ENCODE measurements around the gene UVSSA. TPM values are rescaled to one million over a fixed set of nuclear protein-coding genes. Genes with fewer than 3 reads are reported as not detected.

Gene UVSSA
- total RNA-seq, 1 donor from 2014 or later, result 5.9 TPM

DNA sequence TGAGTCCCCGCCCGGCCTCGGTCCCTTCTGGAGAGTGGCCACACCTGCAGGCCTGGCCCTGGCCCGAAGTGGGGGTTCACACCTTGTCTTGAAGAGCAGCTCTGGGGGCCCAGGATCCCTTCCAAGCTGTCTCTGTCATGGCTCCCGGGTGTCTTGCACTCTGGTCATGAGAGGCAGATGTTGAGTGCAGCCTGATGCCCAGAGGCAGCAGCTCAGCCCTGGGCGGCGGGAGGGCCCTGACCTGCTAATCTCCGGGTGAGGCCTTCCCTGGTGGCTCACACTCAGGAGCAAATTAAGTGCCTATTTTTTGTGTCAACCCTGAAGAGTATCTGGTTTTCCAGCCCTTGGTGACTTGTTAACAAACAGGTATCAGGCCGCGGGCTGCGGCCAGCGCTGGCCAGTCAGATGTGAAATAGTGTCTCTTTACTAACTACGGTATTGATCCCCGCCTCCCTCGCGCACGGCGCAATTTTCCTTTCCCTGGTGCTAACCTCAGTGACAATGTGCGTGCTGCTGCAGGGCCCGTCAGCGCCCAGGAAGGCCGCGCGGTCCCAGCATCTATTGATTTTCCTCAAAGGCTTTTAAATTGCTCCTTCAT is 35.0 kb downstream of the UVSSA start:
- intact Hi-C loops (cut with micrococcal nuclease), result no loop called here
- Histone ChIP-seq H3K9me3 (replicated peaks) (no peaks in the 10 kb centered on the region), H3K36me3 (peaks cover 42% of the 10 kb centered on the region), H3K4me1 (no peaks in the 10 kb centered on the region), H3K27me3 (ENCODE audit: low read depth) (no peaks in the 10 kb centered on the region), H3K4me3 (no peak overlapping the region), H3K27ac (replicated peaks) (no peak overlapping the region)
- TF ChIP-seq, protein P1, sequence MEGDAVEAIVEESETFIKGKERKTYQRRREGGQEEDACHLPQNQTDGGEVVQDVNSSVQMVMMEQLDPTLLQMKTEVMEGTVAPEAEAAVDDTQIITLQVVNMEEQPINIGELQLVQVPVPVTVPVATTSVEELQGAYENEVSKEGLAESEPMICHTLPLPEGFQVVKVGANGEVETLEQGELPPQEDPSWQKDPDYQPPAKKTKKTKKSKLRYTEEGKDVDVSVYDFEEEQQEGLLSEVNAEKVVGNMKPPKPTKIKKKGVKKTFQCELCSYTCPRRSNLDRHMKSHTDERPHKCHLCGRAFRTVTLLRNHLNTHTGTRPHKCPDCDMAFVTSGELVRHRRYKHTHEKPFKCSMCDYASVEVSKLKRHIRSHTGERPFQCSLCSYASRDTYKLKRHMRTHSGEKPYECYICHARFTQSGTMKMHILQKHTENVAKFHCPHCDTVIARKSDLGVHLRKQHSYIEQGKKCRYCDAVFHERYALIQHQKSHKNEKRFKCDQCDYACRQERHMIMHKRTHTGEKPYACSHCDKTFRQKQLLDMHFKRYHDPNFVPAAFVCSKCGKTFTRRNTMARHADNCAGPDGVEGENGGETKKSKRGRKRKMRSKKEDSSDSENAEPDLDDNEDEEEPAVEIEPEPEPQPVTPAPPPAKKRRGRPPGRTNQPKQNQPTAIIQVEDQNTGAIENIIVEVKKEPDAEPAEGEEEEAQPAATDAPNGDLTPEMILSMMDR (IDR thresholded peaks at IDR 0.05; ENCODE audit: borderline replicate concordance), result no peak
- peak; percentile 9 for DNase-seq

DNA sequence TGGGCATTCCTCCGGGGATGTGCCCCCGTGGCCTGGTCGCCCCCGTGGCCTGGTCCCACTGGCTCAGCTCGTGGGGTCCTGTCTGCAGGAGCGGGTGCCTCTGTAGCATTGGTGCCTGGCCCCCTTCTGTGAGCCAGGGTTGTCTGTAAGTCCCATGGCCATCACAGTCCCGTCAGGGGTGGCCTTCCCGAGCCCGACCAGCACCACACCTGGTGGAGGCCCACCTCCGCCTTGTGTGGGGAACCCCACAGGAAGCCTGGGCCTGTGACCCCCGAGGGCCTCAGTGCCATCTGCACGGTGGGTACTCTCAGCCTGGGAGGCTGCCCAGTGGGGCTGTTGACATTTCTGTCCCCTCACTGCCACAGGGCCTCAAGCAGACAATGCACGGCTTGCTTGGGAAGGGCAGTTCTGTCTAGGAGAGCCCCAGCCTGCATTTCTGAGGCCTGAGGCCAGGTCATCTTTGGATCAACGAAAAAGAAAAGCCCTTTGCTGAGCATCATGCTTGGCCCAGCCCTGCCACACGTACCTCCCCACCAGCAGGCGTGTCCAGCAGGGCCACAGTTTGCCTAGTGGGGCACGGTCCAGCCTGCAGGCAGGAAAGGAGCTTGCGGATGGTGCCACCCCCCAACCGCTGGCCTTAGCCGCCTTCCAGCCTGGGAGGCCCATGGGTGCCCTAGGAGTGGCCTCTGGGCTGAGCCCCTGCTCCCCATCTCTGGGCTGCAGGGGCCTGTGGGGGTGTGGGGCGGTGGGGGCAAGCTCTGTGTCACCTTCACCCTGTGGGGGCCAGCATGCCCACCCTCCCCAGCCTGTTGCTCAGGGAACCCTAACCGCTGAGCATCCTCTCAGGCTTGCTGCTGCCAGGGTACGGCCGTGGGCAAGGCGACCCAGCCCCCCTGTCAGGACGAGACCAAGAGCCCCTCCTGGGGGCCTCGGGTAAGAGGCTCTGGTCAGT is 36.0 kb downstream of the UVSSA start:
- Histone ChIP-seq H3K27me3 (ENCODE audit: low read depth) (no peaks in the 10 kb centered on the region), H3K27ac (replicated peaks) (no peak overlapping the region), H3K9me3 (replicated peaks) (peaks cover 3% of the 10 kb centered on the region), H3K4me1 (no peaks in the 10 kb centered on the region), H3K36me3 (peaks cover 51% of the 10 kb centered on the region), H3K4me3 (no peak overlapping the region)
- TF ChIP-seq, protein P1 (IDR thresholded peaks at IDR 0.05; ENCODE audit: borderline replicate concordance), result no peak
- DNase-seq, result peak; percentile 8
- intact Hi-C loops (cut with micrococcal nuclease), result no loop called here

DNA sequence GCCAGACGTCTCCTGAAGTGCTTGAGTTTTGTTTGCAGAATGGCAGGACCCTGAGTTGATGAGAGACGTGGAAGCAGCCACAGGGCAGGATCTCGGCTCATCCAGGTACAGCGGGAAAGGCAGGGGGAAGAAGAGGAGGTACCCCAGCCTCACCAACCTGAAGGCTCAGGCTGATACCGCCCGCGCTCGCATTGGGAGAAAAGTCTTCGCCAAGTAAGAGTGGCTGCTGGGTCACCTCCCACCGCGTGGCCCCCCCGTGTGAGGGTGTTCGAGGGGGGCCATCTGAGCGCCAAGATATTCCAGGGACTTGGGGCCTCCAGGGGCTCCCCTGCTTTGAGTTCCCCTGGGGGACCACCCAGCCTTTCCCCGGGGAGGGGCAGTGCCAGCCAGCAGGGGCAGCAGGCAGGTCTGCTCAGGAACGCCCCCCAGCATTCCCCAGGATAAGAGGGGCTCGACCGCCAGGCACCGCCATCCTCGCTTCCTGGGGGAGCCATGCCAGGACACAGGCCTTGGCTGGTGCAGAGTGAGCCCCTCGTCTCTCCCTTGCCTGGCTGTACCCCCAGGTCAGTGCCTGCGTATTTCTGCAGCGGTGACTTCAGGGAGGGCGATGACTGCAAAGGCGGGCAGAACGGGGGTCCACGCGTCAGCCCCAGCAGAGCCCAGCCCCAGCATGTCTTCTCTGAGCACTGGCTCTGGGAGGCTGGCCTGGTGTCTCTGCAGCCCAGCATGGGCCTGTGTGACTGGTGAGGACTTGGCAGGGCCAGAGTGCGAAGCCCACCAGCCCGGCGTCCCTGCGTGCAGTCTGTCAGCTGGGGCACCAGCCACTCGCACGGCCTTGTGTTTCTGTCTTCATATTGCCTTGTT is 37.0 kb downstream of the UVSSA start:
- Histone ChIP-seq H3K36me3 (peaks cover 60% of the 10 kb centered on the region), H3K27me3 (ENCODE audit: low read depth) (no peaks in the 10 kb centered on the region), H3K27ac (replicated peaks) (no peak overlapping the region), H3K9me3 (replicated peaks) (peaks cover 12% of the 10 kb centered on the region), H3K4me1 (no peaks in the 10 kb centered on the region), H3K4me3 (no peak overlapping the region)
- DNase-seq, result peak; percentile 7
- intact Hi-C loops (cut with micrococcal nuclease), result no loop called here
- TF ChIP-seq, protein P1 (IDR thresholded peaks at IDR 0.05; ENCODE audit: borderline replicate concordance), result no peak

DNA sequence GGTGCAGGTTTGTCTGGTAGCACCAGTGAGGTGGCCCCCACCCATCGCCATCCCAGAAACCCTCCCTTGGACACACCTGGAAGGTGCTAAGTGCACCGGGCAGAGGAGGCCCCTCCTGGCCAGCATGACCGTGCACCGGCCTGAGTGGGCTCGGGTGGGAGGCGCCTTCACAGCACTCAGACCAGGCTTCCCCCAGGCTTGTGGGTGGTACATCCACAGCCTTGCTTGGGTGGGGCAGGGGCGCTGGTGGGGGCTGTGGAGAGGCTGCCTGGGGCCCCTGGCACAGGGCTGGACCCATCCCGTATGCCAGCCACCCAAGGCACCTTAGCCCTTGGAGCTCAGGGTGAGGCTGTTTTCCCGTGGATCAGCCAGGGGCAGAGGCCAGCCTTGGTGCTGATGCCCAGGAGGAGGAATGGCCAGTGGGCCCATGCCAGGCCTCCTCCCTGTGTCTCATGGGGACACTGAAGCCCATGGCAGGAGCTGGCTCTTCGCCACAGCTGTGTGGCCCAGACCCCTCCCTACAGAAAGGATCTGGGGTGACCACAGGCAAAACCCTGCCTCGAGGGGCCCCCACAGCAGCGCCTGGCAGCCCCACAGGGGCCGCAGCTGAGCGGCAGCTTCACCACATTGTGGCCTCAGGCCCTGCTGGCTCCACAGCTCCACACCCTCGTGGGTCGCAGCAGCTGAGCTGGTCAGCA is 37.8 kb downstream of the UVSSA start:
- peaks cover 19% of the 10 kb centered on the region for H3K9me3 ChIP-seq (replicated peaks)
- H3K36me3 ChIP-seq, result peaks cover 67% of the 10 kb centered on the region
- no peaks in the 10 kb centered on the region for H3K4me1 ChIP-seq
- TF ChIP-seq, protein P1 (IDR thresholded peaks at IDR 0.05; ENCODE audit: borderline replicate concordance), result no peak
- no peak overlapping the region for H3K4me3 ChIP-seq
- intact Hi-C loops (cut with micrococcal nuclease), result no loop called here
- H3K27me3 ChIP-seq (ENCODE audit: low read depth), result no peaks in the 10 kb centered on the region
- DNase-seq, result peak; percentile 11
- no peak overlapping the region for H3K27ac ChIP-seq (replicated peaks)
